NCI-H748 (cell line): Measurements from ENCODE around the gene PMEPA1.

ENCODE experiments used
- DNase-seq: peaks from one replicate; lab custom pipeline; 2025; ENCODE audit not compliant: unreplicated experiment; lab: John Stamatoyannopoulos, UW

PMEPA1 gene

GRCh38 chr20:57680131-57680716, 29.6 kb downstream of the PMEPA1 start:
- no peak for DNase-seq

GRCh38 chr20:57679113-57679512, 30.7 kb downstream of the PMEPA1 start:
- DNase-seq, result no peak

- DNase-seq, result no peak
These were observed 31.5 kb downstream of the PMEPA1 start for GRCh38 chr20:57678340-57678739.

- no peak for DNase-seq
These were observed 32.2 kb downstream of the PMEPA1 start for GRCh38 chr20:57677584-57677982.

- peak; percentile 58 for DNase-seq
These were observed 32.9 kb downstream of the PMEPA1 start for GRCh38 chr20:57676589-57677583.

GRCh38 chr20:57675773-57676172, 34.0 kb downstream of the PMEPA1 start:
- no peak for DNase-seq

GRCh38 chr20:57672953-57673575, 36.8 kb downstream of the PMEPA1 start:
- DNase-seq, result no peak

GRCh38 chr20:57672164-57672563, 37.7 kb downstream of the PMEPA1 start:
- peak; percentile 95 for DNase-seq

GRCh38 chr20:57671662-57672061, 38.2 kb downstream of the PMEPA1 start:
- no peak for DNase-seq

- no peak for DNase-seq
These were observed 38.8 kb downstream of the PMEPA1 start for GRCh38 chr20:57671072-57671391.

GRCh38 chr20:57670288-57671071, 39.3 kb downstream of the PMEPA1 start:
- DNase-seq, result no peak

GRCh38 chr20:57669632-57670031, 40.2 kb downstream of the PMEPA1 start:
- no peak for DNase-seq

GRCh38 chr20:57667924-57668782, 41.7 kb downstream of the PMEPA1 start:
- no peak for DNase-seq

- no peak for DNase-seq
These were observed 42.4 kb downstream of the PMEPA1 start for GRCh38 chr20:57667388-57667787.

- DNase-seq, result no peak
These were observed 43.0 kb downstream of the PMEPA1 start for GRCh38 chr20:57666834-57667157.

- DNase-seq, result no peak
These were observed 43.5 kb downstream of the PMEPA1 start for GRCh38 chr20:57666106-57666833.

- DNase-seq, result no peak
These were observed 44.2 kb downstream of the PMEPA1 start for GRCh38 chr20:57665589-57665971.

- no peak for DNase-seq
These were observed 44.8 kb downstream of the PMEPA1 start for GRCh38 chr20:57664924-57665588.

- no peak for DNase-seq
These were observed 45.3 kb downstream of the PMEPA1 start for GRCh38 chr20:57664476-57664875.
